Activated naive CD8-positive, alpha-beta T cell treated with anti-CD3 and anti-CD28 coated beads, Interleukin-2, amount 50 U/mL, for 24 hours (primary cell): ENCODE results near the gene BAMBI.
A peak's percentile ranks its signal among the peaks of the same experiment; 100 is the strongest.

Experiments used
- ATAC-seq: fragments of 150-1000 bp; cut with Tn5 transposase; one replicate; pipeline ENCODE4 v1.10.0; 2021
- DNase-seq: peaks from one replicate; pipeline ENCODE4 v3.0.0; 2021
- H3K27ac Mint-ChIP-seq: one replicate; pipeline ENCODE4 v1.8.0; 2021; ENCODE audit warnings: mild to moderate bottlenecking, mixed read lengths
- H3K27me3 Mint-ChIP-seq: one replicate; pipeline ENCODE4 v1.8.0; 2021; ENCODE audit warnings: mixed read lengths
- H3K36me3 Mint-ChIP-seq: one replicate; pipeline ENCODE4 v1.8.0; 2021; ENCODE audit warnings: low read depth, mixed read lengths
- H3K4me1 Mint-ChIP-seq: one replicate; pipeline ENCODE4 v1.8.0; 2021; ENCODE audit warnings: mixed read lengths
- H3K4me3 Mint-ChIP-seq: one replicate; pipeline ENCODE4 v1.8.0; 2021; ENCODE audit warnings: mild to moderate bottlenecking, moderate library complexity, mixed read lengths
- H3K9me3 Mint-ChIP-seq: one replicate; pipeline ENCODE4 v1.8.0; 2021; ENCODE audit warnings: mixed read lengths

BAMBI gene

DNA sequence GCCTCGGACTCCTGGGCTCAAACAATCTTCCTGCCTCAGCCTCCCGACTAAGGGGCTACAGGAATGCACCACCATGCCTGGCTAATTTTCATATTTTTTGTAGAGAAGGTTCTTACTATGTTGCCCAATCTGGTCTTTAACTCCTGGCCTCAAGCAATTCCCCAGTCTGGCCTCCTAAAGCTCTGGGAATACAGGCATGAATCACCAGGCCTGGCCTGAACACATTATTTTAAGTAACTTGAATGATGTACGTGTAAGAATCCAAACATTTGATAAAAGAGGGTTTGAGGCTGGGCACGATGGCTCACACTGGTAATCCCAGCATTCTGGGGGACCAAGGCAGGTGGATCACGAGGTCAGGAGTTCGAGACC lies 13.0 kb upstream of the BAMBI start:
- H3K4me3 Mint-ChIP-seq = no peak overlapping the region
- H3K4me1 Mint-ChIP-seq = peaks cover 12% of the 10 kb centered on the region
- no peak for DNase-seq
- peaks cover 54% of the 10 kb centered on the region for H3K27me3 Mint-ChIP-seq
- no peak overlapping the region for H3K27ac Mint-ChIP-seq
- H3K36me3 Mint-ChIP-seq = no peaks in the 10 kb centered on the region
- no peak for ATAC-seq
- H3K9me3 Mint-ChIP-seq = no peaks in the 10 kb centered on the region

DNA sequence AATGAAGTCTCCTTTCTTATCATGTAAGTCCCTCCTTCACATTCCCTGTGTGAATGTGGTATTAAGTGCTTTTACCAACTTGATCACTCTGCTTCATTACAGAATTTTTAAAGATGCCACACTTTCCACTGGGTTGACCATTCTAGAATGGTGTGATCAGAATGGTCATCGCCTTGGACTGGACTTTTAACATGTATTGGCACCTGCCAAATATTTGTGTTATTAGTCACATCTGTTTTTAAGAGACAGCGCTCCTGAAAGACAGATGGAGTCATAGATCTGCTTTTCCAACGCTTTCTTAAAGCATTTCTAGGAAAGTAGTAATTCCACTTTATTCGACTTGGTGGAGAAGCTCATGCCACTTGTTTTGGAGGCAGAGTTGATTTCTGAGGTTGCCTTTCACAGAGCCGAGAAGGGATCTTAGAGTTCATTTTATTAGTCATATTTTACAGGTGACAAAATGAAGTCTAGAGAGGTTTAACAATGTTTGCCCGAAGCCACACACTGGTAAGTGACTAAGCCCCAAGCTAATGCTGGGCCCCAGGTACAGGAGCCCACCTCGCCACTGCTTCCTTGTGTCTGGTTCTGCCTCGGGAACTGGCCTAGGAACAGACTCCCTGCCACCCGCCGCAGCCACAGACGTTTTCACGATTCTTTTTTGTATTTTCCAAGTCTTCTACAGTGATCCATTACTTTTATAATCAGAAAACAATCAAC lies 10.4 kb upstream of the BAMBI start:
- H3K27ac Mint-ChIP-seq = no peak overlapping the region
- H3K4me3 Mint-ChIP-seq = no peak overlapping the region
- H3K27me3 Mint-ChIP-seq = peaks cover 67% of the 10 kb centered on the region
- peaks cover 12% of the 10 kb centered on the region for H3K4me1 Mint-ChIP-seq
- no peaks in the 10 kb centered on the region for H3K36me3 Mint-ChIP-seq
- ATAC-seq (no peak), DNase-seq (no peak)
- H3K9me3 Mint-ChIP-seq = no peaks in the 10 kb centered on the region

DNA sequence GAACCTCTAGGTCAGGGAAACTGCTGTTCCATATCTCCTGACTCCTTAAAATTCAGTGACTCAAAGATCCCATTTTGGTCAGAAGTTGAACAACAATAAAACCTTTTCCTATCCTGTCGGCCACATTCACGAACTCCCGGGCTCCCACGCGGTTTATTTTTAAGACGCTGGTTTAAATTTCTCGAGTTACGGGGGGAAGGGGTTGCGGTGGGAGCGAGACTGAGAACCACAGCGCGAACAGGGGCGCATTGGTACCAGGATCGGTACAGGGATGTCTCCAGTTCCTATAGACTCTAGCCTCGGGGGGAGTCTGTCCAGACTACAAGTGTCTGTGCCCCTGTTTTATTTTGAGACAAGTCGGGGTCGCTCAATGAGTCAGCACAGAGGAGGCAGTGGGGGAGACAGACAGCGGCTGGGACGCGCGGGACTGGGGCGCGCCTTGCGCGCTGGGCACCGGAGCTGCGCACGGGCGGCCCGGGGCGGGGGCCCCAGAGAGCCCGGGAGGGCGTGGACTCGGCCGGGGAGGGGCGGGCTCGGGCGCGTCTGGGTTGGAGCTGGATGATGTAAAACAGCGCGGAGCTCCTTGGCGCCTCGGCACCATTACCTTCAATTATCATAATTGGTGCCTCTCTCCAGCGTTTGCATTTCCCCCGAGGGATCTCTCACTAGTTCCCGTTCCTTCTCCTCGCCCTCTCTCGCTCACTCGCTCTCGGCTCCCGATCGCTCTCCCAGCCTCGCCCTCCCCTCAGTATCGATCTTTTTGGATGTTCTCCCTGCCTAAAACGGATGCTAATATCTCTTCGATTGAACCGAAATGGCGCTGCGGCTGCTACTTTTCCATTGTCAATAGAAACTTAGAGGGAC lies 8.7 kb upstream of the BAMBI start:
- H3K27me3 Mint-ChIP-seq = peaks cover 72% of the 10 kb centered on the region
- no peak overlapping the region for H3K27ac Mint-ChIP-seq
- H3K9me3 Mint-ChIP-seq = no peaks in the 10 kb centered on the region
- DNase-seq (peak; percentile 55), ATAC-seq (peak; percentile 90)
- peaks cover 12% of the 10 kb centered on the region for H3K4me1 Mint-ChIP-seq
- H3K4me3 Mint-ChIP-seq = peak overlapping the region; percentile 73
- H3K36me3 Mint-ChIP-seq = no peaks in the 10 kb centered on the region

DNA sequence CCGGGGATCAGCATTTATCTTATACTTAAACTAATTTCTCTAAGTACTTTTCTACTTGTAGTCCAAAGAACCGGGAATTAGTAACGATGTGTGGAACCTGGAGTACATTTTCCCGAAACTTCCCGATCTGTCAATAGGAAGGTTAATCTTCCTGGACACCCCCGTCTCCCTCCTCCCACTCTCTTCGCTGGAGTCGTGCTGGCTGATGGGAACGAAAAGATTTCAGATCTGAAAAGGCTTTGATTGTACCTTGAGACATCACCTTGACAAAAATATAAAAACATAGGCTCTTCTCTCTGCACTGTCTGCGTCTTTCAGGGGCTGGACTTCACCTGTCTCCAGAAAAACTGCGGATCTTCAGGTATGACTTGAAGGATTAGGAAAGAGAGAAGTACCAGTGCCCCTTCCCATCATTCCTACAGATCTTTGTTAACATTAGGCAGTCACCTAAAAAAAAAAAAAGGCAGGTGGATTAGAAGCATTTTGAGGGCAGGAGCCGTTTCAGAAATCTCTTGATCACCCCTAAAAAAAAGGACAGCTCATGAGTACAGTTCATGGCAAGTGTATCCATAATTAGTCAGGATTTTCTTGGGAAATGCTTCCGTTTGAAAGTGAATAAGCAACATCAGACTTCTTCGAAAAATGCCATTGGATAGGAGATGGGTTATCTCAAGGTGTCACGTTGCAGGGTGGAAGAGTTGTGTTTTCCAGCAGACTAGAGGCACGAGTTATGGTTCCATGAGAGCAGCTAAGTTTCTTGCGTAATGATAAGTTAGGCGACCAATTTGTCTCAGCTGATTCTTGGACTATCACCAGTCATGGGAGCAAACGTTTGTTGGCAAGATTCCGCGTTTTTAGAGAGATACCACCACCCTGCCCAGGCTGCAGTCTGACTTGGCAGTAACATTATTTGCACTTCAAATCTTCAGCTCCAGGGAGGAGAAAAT lies 7.8 kb upstream of the BAMBI start:
- ATAC-seq (no peak), DNase-seq (no peak)
- H3K27me3 Mint-ChIP-seq = peaks cover 73% of the 10 kb centered on the region
- H3K36me3 Mint-ChIP-seq = no peaks in the 10 kb centered on the region
- H3K4me3 Mint-ChIP-seq = peak overlapping the region; percentile 73
- H3K4me1 Mint-ChIP-seq = peaks cover 12% of the 10 kb centered on the region
- H3K27ac Mint-ChIP-seq = no peak overlapping the region
- H3K9me3 Mint-ChIP-seq = no peaks in the 10 kb centered on the region

DNA sequence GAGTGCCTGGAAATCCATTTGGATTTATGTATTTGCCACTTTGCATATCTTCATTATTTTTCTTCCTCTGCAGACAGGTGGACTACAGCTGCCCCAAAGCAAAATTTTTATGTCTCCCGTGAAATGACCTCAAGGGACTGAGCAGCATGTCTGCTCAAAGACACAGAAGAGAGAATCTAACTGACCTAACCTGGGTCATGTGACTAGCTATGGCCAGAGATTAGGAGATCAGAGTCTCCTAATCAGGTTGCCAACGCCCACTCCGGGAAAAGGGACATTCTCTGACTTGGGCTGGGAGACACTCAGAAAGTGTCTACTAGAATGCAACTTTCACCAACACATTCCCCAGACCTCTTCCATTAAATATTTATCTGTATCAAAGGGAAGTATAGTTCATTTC lies 2.5 kb upstream of the BAMBI start:
- no peak overlapping the region for H3K27ac Mint-ChIP-seq
- H3K4me3 Mint-ChIP-seq = no peak overlapping the region
- ATAC-seq = no peak
- no peaks in the 10 kb centered on the region for H3K36me3 Mint-ChIP-seq
- H3K27me3 Mint-ChIP-seq = peaks cover 61% of the 10 kb centered on the region
- H3K4me1 Mint-ChIP-seq = peaks cover 18% of the 10 kb centered on the region
- H3K9me3 Mint-ChIP-seq = no peaks in the 10 kb centered on the region
- DNase-seq = no peak

DNA sequence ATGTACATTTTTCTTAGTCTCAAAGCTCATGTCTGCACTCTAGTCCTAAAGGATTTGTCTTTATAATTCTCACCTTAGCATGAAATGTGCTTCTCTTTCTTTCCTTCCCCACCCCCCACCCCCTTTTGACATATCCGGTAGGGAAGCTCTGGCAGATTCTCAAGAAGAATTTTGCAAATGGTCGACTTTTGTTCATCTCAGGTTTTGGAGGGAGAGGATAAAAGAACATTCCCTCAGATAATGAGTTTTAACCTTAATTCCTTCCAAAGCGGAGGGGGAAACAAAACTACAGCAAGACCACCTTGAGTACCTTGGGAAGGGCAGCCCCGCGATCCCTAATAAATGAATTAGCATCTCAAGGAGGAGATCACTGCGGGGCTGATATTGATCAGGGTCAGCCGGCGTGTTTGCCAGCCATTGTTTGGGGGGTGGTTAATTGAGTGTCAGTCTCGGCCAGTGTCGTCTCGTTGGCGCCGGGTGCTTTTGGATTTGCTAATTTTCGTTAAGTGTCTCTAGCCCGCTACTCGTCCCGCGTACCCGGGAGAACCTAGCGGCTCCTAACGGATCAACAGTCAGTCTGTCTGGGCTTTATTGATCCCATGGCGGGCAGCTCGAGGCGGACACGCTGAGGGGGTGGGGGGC lies 874 bp upstream of the BAMBI start:
- peak; percentile 6 for DNase-seq

DNA sequence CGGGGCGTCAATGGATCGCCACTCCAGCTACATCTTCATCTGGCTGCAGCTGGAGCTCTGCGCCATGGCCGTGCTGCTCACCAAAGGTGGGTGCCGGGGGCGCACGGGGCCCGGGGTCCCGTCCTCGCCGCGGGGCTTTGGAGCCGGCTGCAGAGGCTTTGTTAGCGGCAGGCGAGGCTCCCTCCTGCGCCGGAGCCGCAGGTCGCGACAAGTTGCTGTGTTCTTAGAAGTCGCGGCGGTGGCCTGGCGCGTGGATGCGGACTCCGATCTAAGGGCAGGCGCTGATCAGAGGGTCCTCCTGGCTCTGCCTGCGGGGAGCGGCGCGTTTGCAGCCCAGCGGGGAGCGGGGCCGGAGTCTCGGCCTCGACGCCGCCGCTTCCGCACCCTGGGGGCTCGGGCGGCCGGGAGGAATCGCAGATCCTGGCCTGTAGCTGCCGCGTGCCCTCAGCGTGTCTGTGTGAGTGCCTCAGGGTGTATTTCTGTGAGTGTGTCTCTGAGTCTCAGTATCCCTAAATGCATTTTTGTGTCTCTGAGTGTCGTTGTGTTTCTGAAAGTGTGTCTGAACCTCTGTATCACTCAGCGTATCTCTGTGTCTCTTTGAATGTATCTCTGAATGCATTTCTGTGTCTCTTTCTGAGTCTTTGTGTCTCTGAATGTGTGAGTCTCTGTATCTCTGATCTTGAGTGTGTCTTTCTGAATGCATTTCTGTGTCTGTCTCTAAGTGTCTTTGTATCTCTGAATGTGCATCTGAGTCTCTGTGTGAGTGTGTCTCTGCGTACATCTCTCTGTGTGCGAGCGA lies 766 bp downstream of the BAMBI start:
- peak; percentile 22 for DNase-seq
- ATAC-seq = peak; percentile 7
- Mint-ChIP-seq H3K27ac (peak overlapping the region; percentile 43), H3K9me3 (no peaks in the 10 kb centered on the region), H3K36me3 (no peaks in the 10 kb centered on the region), H3K4me3 (peak overlapping the region; percentile 86), H3K4me1 (peaks cover 30% of the 10 kb centered on the region), H3K27me3 (peaks cover 62% of the 10 kb centered on the region)

More for the DNA sequence above, 874 bp upstream of the BAMBI start:
- Mint-ChIP-seq H3K9me3 (no peaks in the 10 kb centered on the region), H3K4me3 (peak overlapping the region; percentile 56), H3K4me1 (peaks cover 30% of the 10 kb centered on the region), H3K36me3 (no peaks in the 10 kb centered on the region), H3K27ac (no peak overlapping the region), H3K27me3 (peaks cover 60% of the 10 kb centered on the region)
- no peak for ATAC-seq

DNA sequence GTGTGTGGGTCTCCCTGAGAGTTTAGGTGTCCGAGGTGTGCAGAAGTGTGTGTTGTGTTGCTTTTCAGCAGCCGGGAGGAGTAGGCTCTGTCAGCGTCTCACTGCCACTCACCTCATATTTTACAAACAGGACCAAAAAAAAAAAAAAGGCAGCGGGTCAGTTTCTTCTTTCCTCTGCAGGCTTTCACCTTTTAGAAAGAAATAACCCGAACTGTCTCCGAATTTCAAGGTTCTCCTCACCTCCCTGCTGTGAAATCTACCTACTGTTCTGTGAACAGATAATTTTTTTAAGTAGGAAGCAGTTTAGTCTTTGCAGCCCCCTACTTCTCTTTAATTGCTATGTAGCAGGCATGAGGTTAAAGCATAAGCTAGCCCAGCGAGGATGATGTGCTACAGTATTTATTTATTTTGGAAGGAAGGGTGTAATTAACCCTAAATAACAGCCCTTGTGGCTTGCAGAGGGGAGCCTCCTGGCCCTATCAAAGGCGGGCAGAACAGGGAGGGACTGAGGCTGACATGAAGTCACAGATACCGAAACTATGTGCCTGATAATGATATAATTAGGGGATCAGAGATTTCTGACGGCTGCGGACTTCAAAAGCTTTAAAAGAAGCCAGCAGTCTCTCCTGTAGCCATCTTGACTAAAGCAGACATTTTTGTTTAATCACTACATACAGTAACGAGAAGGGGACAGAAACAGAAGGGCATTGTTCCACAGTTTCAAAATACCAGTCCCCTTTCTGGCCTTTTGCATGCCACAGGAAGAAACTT lies 1.6 kb downstream of the BAMBI start:
- Mint-ChIP-seq H3K36me3 (no peaks in the 10 kb centered on the region), H3K27me3 (peaks cover 63% of the 10 kb centered on the region), H3K9me3 (no peaks in the 10 kb centered on the region), H3K4me3 (peak overlapping the region; percentile 86), H3K27ac (peak overlapping the region; percentile 43), H3K4me1 (peaks cover 30% of the 10 kb centered on the region)
- DNase-seq (no peak), ATAC-seq (no peak)

DNA sequence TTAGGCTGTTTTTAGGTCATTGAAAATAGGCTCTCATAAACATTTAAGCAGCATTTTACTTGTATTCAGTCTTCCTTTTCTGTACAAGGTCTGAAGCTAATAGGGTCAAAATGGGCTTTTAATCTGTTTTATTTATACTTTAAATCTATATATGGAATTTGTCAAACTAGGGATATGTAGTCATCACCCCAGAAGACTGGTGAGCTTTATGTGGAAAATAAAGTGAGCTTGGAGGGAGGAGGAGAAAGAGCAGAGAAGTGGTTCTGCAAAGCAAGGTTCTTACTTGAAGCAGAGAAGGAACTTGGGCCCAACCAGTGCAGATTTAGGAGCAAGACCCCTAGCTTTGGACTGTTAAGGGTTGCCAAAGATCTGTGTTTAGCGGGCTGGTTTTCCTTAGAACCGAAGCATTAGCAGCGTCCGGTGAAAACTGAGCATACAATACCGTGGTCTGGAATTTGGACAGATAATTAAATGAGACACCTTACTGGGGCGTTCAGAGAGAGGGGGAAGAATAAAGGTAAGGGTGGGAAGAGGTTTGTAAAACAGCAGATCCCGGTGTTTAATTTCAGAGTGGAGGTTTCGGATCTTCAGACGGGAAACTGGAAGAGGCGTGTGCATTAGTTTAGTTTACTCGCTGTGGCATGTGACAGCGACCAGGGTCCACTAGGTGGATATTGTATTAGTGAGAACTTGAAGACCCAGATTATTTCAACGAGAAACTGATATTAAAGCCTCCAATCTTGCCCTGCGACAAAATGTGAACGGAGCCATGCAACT lies 2.4 kb downstream of the BAMBI start:
- H3K4me3 Mint-ChIP-seq = peak overlapping the region; percentile 86
- H3K4me1 Mint-ChIP-seq = peaks cover 30% of the 10 kb centered on the region
- no peaks in the 10 kb centered on the region for H3K9me3 Mint-ChIP-seq
- H3K27ac Mint-ChIP-seq = no peak overlapping the region
- no peaks in the 10 kb centered on the region for H3K36me3 Mint-ChIP-seq
- H3K27me3 Mint-ChIP-seq = peaks cover 61% of the 10 kb centered on the region
- ATAC-seq (no peak), DNase-seq (no peak)

DNA sequence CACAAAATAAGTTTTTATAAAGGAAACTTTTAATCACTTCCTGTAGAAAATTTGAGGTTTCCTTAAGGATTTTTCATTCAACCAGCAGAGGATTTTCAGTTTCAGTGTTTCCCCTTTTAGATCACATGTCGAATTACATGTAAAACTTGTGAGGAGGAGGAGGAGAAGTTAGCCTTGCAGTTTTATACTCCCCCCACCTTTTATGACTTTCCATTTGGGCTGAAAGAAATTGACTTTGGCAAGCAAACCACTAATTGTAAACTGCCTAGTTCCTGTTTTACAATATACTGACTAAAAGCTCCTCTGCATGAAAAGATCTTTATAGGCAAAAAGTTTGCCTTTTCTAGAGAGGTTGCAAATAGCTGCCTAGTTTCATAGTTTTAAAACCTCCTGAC lies 3.0 kb downstream of the BAMBI start:
- Mint-ChIP-seq H3K4me3 (peak overlapping the region; percentile 86), H3K27me3 (peaks cover 58% of the 10 kb centered on the region), H3K9me3 (no peaks in the 10 kb centered on the region), H3K36me3 (no peaks in the 10 kb centered on the region), H3K27ac (no peak overlapping the region), H3K4me1 (peaks cover 30% of the 10 kb centered on the region)
- no peak for DNase-seq
- ATAC-seq = no peak

DNA sequence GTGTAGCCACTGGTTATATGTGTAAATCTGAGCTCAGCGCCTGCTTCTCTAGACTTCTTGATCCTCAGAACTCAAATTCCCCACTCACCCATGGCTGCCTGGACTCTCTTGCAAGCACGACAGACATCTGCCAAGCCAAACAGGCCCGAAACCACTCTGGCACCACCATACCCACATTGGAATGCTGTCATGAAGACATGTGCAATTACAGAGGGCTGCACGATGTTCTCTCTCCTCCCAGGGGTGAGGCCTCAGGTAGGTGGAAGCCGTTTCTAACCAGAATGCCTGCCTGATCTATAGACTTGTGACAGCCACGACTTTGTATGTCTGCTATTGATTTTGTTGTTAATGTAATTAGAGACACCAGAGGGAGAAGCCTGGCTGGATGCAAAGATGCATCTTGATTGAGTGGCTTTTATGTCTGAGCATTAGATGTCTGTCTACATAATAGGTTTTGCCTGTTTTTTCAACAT lies 4.0 kb downstream of the BAMBI start:
- no peak for DNase-seq
- H3K27me3 Mint-ChIP-seq = peaks cover 51% of the 10 kb centered on the region
- H3K9me3 Mint-ChIP-seq = no peaks in the 10 kb centered on the region
- no peak for ATAC-seq
- no peaks in the 10 kb centered on the region for H3K36me3 Mint-ChIP-seq
- peaks cover 30% of the 10 kb centered on the region for H3K4me1 Mint-ChIP-seq
- no peak overlapping the region for H3K27ac Mint-ChIP-seq
- H3K4me3 Mint-ChIP-seq = no peak overlapping the region
